NB4 (cell line): Measurements from ENCODE around the gene DUSP7.

Experiments
- CTCF ChIP-seq: IDR thresholded peaks from one replicate; pipeline ENCODE4 v1.5.1; 2012; ENCODE audit warnings: low read depth, low read length
- POLR2A ChIP-seq: IDR thresholded peaks from 2 replicates; pipeline ENCODE4 v1.6.1; 2011; ENCODE audit warnings: mild to moderate bottlenecking; ENCODE audit not compliant: insufficient read length; ENCODE audit errors: extremely low read depth

DNA sequence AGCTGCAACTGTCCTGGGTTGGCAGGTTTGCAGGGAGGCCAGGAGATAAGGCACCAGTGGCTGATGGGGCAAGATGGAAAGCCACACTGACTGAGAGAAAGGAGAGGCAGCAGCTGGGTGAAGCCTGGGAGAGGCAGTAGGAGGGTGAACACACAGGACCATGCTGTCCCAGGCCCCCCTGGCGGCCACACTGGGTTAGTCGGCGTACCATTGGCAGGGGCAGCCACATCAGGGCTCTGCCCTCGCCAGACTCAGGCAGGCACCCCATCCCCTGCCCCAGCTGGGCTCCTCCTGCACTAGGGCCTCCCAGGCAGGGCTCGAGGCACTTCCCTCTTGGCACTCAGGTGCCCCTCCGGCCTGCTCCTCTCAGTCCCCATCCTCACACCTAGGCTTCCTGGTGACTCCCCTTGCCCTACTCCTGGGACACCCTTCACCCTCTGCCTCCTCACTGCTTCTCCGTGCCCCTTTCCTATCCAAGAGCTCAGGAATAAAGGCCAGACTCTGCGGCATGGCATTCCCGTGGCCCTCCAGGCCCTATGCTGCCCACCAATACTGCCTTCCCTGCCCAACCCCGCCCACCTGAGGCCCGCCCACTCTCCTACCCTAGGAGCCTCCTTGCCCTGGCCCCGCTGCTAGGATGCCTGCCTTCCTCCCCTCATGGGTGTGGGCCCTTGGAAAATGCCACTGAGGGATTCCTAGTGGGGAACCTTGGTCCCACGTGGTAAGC is 28.7 kb upstream of the DUSP7 start:
- no peak for TF ChIP-seq CTCF
- TF ChIP-seq POLR2A: no peak
